Measurements from ENCODE around the gene LLGL2.

The LLGL2 gene

GRCh38 chr17:75595920-75596313 is 70.4 kb downstream of the LLGL2 start:
- H3K9ac ChIP-seq (ENCODE audit: low read length in 2 of 2) = no peak overlapping the region
- no peaks in the 10 kb centered on the region for H3K4me1 ChIP-seq (ENCODE audit: control insufficient read depth, insufficient read depth, low read length)
- H3K27me3 ChIP-seq (ENCODE audit: control insufficient read depth in 1 of 2, insufficient read depth in 2 of 2, low read length in 2 of 2) = no peaks in the 10 kb centered on the region
- no peaks in the 10 kb centered on the region for H3K9me3 ChIP-seq (ENCODE audit: control insufficient read depth in 2 of 2, low read length in 2 of 2)
- no peak overlapping the region for H3K4me3 ChIP-seq (ENCODE audit: low read length in 2 of 2)
- no peak overlapping the region for H3K27ac ChIP-seq (ENCODE audit: low read length)
- no peaks in the 10 kb centered on the region for H3K36me3 ChIP-seq (ENCODE audit: control insufficient read depth in 2 of 2, insufficient read depth in 2 of 2, low read length in 2 of 2)

DNA sequence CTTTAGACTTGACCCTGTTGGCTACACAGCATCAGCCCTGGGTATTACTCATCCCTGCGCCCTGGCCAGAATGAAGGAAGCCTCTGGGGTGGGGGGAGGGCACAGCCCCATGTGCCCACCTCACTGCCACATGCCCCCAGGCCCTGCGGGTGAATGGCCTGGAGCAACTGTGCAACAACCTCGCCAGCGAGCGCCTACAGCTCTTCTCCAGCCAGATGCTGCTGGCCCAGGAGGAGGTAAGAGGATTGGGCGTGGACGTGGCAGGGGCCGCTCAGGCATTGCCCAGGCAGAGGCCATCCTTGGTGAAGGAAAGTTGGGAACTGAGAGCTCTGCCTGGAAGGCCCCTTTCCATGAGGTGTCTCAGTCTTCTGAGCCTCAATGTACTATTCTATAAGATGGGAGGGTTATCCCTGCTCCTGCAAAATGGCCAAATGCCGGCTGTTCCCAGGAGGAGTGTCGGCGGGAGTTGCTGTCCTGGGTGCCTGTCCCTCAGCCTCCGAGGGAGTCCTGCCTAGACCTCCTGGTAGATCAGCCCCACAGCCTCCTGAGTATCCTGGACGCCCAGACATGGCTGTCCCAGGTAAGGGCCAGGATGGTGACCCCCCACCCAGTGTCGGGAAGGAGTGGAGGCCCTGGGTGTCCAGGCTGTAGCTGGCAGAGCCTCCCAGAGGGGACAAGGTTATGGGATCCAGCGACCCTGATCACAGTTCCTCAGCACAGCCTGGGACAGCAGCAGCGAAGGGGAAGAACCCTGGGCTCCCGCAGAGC is 71.0 kb downstream of the LLGL2 start:
- Histone ChIP-seq H3K27ac (ENCODE audit: low read length) (no peak overlapping the region), H3K4me3 (ENCODE audit: low read length in 2 of 2) (no peak overlapping the region), H3K9ac (ENCODE audit: low read length in 2 of 2) (no peak overlapping the region), H3K27me3 (ENCODE audit: control insufficient read depth in 1 of 2, insufficient read depth in 2 of 2, low read length in 2 of 2) (no peaks in the 10 kb centered on the region), H3K9me3 (ENCODE audit: control insufficient read depth in 2 of 2, low read length in 2 of 2) (no peaks in the 10 kb centered on the region), H3K36me3 (ENCODE audit: control insufficient read depth in 2 of 2, insufficient read depth in 2 of 2, low read length in 2 of 2) (no peaks in the 10 kb centered on the region), H3K4me1 (ENCODE audit: control insufficient read depth, insufficient read depth, low read length) (no peaks in the 10 kb centered on the region)

DNA sequence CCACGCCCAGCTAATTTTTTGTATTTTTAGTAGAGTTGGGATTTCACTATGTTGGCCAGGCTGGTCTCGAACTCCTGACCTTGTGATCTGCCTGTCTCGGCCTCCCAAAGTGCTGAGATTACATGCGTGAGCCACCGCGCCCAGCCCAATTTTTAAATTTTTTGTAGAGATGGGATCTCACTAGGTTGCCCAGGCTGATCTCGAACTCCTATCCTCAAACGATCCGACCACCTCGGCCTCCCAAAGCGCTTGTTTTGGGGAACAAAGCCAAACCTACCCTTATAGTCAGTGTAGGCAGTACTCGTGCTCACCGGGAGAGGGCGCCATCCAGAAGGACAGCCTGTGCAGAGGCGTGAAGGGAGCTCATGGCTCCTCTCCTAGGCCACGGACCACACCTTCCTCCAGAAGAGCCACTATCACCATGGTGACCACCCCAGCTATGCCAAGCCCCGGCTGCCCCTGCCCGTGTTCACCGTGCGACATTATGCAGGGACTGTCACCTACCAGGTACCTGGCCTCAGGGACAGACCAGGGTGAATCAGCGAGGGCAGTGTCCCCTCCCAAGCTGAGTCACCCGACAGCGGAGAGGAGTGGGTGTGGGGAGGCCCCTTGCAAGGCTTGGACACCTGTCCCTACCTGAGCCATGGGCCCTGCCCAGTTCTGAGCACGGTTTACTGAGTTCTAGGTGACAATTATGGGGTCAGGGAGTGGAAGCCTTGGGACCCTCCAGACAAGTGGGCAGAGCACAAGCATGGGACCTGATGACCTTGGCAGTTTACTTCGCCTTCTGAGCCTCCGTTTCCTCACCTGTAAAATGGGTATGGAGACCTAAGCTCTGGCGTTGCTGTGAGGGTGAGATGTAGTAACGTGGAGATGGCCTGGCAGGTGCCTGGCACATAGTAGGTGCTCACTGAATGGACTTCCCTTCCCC is 75.8 kb downstream of the LLGL2 start:
- Histone ChIP-seq H3K27ac (ENCODE audit: low read length) (no peak overlapping the region), H3K27me3 (ENCODE audit: control insufficient read depth in 1 of 2, insufficient read depth in 2 of 2, low read length in 2 of 2) (no peaks in the 10 kb centered on the region), H3K36me3 (ENCODE audit: control insufficient read depth in 2 of 2, insufficient read depth in 2 of 2, low read length in 2 of 2) (no peaks in the 10 kb centered on the region), H3K9me3 (ENCODE audit: control insufficient read depth in 2 of 2, low read length in 2 of 2) (no peaks in the 10 kb centered on the region), H3K4me1 (ENCODE audit: control insufficient read depth, insufficient read depth, low read length) (peaks cover 4% of the 10 kb centered on the region), H3K9ac (ENCODE audit: low read length in 2 of 2) (no peak overlapping the region), H3K4me3 (ENCODE audit: low read length in 2 of 2) (no peak overlapping the region)

- no peak overlapping the region for H3K27ac ChIP-seq (ENCODE audit: low read length)
- H3K27me3 ChIP-seq (ENCODE audit: control insufficient read depth in 1 of 2, insufficient read depth in 2 of 2, low read length in 2 of 2) = no peaks in the 10 kb centered on the region
- H3K36me3 ChIP-seq (ENCODE audit: control insufficient read depth in 2 of 2, insufficient read depth in 2 of 2, low read length in 2 of 2) = peaks cover 0 to 2% of the 10 kb centered on the region in 2 donors
- peaks cover 4% of the 10 kb centered on the region for H3K4me1 ChIP-seq (ENCODE audit: control insufficient read depth, insufficient read depth, low read length)
- H3K9ac ChIP-seq (ENCODE audit: low read length in 2 of 2) = no peak overlapping the region
- no peaks in the 10 kb centered on the region for H3K9me3 ChIP-seq (ENCODE audit: control insufficient read depth in 2 of 2, low read length in 2 of 2)
- H3K4me3 ChIP-seq (ENCODE audit: low read length in 2 of 2) = no peak overlapping the region
Observed at GRCh38 chr17:75602644-75603043, 77.1 kb downstream of the LLGL2 start.

DNA sequence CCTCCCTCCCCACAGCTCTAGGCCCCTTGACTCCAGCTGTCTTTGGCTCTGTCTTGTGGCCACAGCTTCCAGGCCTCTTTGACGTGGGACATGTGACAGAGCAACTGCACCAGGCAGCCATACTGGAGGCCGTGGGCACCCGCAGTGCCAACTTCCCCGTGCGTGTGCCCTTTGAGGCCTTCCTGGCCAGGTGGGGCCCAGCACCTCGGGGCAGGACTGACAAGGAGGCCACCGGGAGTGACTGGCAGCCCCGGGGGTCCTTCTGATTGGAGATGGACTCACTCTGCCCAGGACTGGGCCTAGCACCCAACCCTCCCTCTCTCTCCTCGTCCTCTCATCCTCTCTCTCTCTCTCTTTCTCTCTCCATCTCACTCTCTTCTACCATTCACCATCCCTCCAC is 77.6 kb downstream of the LLGL2 start:
- Histone ChIP-seq H3K9me3 (ENCODE audit: control insufficient read depth in 2 of 2, low read length in 2 of 2) (no peaks in the 10 kb centered on the region), H3K4me3 (ENCODE audit: low read length in 2 of 2) (no peak overlapping the region), H3K27ac (ENCODE audit: low read length) (no peak overlapping the region), H3K27me3 (ENCODE audit: control insufficient read depth in 1 of 2, insufficient read depth in 2 of 2, low read length in 2 of 2) (no peaks in the 10 kb centered on the region), H3K4me1 (ENCODE audit: control insufficient read depth, insufficient read depth, low read length) (peaks cover 4% of the 10 kb centered on the region), H3K9ac (ENCODE audit: low read length in 2 of 2) (no peak overlapping the region), H3K36me3 (ENCODE audit: control insufficient read depth in 2 of 2, insufficient read depth in 2 of 2, low read length in 2 of 2) (peaks cover 0 to 2% of the 10 kb centered on the region in 2 donors)

DNA sequence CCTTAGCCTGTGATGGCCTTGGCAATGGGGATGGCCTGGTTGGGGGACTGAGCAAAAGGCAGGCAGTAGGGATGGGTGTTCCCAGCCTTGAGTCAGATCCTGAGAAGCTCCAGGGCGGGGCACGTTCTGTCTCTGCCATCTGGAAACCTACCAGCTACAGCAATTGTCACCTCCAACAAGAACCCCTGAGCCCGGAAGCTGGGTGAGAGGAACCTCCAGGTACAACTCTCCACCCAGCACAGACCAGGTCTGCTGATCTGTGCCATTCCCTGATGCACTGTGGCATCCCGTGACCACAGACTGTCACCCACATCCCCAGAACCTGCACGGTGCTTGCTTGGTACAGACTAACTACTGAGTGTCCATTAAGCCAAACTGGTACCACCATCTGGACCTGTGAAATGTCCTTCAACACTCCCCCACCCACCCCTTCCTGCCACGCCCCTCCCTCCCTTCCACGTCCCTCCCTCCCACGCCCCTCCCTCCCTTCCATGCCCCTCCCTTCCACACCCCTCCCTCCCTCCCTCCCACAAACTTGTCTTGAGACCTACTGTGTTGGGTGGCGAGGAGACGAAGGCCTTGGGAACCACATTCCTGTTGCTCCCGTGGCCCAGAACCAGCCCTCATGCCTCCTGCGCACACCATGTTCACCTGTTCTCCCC is 78.7 kb downstream of the LLGL2 start:
- Histone ChIP-seq H3K4me1 (ENCODE audit: control insufficient read depth, insufficient read depth, low read length) (peaks cover 4% of the 10 kb centered on the region), H3K36me3 (ENCODE audit: control insufficient read depth in 2 of 2, insufficient read depth in 2 of 2, low read length in 2 of 2) (peaks cover 0 to 2% of the 10 kb centered on the region in 2 donors), H3K9ac (ENCODE audit: low read length in 2 of 2) (no peak overlapping the region), H3K9me3 (ENCODE audit: control insufficient read depth in 2 of 2, low read length in 2 of 2) (no peaks in the 10 kb centered on the region), H3K4me3 (ENCODE audit: low read length in 2 of 2) (no peak overlapping the region), H3K27me3 (ENCODE audit: control insufficient read depth in 1 of 2, insufficient read depth in 2 of 2, low read length in 2 of 2) (no peaks in the 10 kb centered on the region), H3K27ac (ENCODE audit: low read length) (no peak overlapping the region)

DNA sequence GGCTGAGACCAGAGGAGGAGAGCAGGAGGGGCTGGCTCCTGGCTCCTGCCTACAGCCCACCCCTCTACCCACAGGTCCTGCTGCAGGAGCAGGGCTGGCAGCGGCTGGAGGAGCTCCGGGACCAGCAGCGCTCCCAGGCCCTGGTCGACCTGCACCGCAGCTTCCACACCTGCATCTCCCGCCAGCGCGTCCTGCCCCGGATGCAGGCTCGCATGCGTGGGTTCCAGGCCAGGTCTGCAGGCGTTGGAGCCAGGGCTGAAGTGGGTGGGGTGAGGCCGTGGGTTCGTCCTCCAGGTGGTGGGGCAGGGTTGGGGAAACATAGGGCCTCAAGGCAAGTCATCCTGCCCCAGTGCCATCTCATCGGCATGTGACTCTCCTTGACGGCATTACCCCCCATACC is 80.3 kb downstream of the LLGL2 start:
- Histone ChIP-seq H3K4me1 (ENCODE audit: control insufficient read depth, insufficient read depth, low read length) (peaks cover 4% of the 10 kb centered on the region), H3K4me3 (ENCODE audit: low read length in 2 of 2) (no peak overlapping the region), H3K36me3 (ENCODE audit: control insufficient read depth in 2 of 2, insufficient read depth in 2 of 2, low read length in 2 of 2) (peaks cover 0 to 2% of the 10 kb centered on the region in 2 donors), H3K27ac (ENCODE audit: low read length) (no peak overlapping the region), H3K27me3 (ENCODE audit: control insufficient read depth in 1 of 2, insufficient read depth in 2 of 2, low read length in 2 of 2) (no peaks in the 10 kb centered on the region), H3K9ac (ENCODE audit: low read length in 2 of 2) (no peak overlapping the region), H3K9me3 (ENCODE audit: control insufficient read depth in 2 of 2, low read length in 2 of 2) (no peaks in the 10 kb centered on the region)

DNA sequence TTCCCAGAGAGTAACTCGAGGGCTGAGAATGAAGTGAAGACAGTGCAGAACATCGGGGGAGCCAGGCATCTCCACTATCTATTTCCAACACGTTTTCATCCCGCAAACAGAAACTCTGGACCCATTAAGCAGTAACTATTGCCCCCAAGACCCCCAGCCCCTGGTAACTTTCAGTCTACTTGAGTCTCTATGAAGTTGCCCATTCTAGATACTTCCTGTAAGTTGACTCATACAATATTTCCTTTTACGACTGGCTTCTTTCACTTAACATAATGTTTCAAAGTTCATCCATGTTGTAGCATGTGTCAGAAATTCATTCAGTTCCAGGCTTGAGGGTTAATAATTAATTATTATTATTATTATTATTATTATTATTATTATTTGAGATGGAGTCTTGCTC is 81.6 kb downstream of the LLGL2 start:
- Histone ChIP-seq H3K9ac (ENCODE audit: low read length in 2 of 2) (no peak overlapping the region), H3K36me3 (ENCODE audit: control insufficient read depth in 2 of 2, insufficient read depth in 2 of 2, low read length in 2 of 2) (peaks cover 1 to 2% of the 10 kb centered on the region in 2 donors), H3K27ac (ENCODE audit: low read length) (no peak overlapping the region), H3K27me3 (ENCODE audit: control insufficient read depth in 1 of 2, insufficient read depth in 2 of 2, low read length in 2 of 2) (no peaks in the 10 kb centered on the region), H3K4me1 (ENCODE audit: control insufficient read depth, insufficient read depth, low read length) (peaks cover 4% of the 10 kb centered on the region), H3K9me3 (ENCODE audit: control insufficient read depth in 2 of 2, low read length in 2 of 2) (no peaks in the 10 kb centered on the region), H3K4me3 (ENCODE audit: low read length in 2 of 2) (no peak overlapping the region)

DNA sequence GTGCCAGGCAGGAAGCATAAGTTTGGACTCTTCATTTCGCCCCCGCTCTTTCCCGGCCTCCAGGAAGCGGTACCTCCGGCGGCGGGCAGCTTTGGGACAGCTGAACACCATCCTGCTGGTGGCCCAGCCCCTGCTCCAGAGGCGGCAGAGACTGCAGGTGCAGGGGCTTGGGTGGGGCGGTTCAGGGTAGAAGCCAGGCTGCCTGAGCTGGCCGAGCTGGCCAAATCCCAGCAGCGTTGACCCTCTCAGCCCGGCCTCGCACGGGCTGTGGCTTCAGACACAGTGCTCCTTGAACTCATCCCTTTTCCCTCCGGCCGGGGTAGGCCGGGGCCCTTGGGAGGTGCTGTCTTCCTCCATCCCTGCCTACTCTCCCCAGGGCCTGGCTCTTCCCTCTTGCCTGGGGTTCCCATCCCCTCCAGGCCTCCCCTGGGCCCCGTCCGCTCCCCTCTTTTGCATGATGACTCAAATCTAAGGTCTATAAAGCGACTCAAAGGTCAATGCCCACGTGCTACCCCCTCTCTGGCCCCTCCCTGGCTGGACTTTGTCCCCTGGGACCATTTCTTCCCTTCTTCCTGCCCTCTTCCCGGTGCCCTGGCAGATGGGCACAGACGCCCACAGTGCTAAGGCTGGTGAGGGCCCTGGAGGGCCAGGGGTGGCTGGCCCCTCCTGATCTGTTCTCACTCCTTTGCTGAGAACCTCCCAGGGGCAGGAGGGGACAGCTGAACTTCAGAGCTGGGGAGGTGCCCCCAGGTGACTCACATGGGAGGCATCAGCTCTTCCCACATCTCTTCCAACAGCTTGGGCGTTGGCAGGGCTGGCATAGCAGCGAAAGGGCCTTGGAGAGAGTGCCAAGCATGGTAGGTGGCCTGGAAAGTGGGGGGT is 84.8 kb downstream of the LLGL2 start:
- Histone ChIP-seq H3K27me3 (ENCODE audit: control insufficient read depth in 1 of 2, insufficient read depth in 2 of 2, low read length in 2 of 2) (no peaks in the 10 kb centered on the region), H3K9ac (ENCODE audit: low read length in 2 of 2) (no peak overlapping the region), H3K27ac (ENCODE audit: low read length) (no peak overlapping the region), H3K9me3 (ENCODE audit: control insufficient read depth in 2 of 2, low read length in 2 of 2) (no peaks in the 10 kb centered on the region), H3K36me3 (ENCODE audit: control insufficient read depth in 2 of 2, insufficient read depth in 2 of 2, low read length in 2 of 2) (peaks cover 3 to 5% of the 10 kb centered on the region in 2 donors), H3K4me3 (ENCODE audit: low read length in 2 of 2) (no peak overlapping the region), H3K4me1 (ENCODE audit: control insufficient read depth, insufficient read depth, low read length) (no peaks in the 10 kb centered on the region)

DNA sequence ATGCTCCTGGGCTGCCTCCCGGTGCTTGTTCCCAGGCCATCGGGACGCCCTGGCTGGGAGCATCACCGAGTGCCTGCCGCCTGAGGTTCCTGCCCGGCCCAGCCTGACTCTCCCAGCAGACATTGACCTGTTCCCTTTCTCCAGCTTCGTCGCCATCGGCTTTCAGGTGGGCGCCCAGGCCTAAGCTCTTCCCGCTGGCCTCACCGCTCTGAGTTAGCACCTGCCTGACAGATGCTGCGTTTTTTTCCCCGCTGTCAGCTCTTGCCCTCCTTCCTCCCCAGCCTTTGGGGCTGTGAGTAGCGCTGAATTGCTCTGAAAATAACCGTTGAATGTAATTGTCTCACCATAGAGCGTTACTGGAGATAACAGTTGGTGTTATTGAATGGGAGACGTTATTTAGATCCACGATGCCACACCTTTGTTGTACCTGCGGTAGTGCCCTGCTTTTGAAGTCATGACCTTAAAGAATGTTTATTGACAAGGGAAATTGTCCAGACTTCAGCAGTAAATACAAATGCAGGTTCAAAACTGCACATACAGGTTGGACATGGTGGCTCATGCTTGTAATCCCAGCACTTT is 86.4 kb downstream of the LLGL2 start:
- H3K36me3 ChIP-seq (ENCODE audit: control insufficient read depth in 2 of 2, insufficient read depth in 2 of 2, low read length in 2 of 2) = peaks cover 3 to 4% of the 10 kb centered on the region in 2 donors
- H3K27me3 ChIP-seq (ENCODE audit: control insufficient read depth in 1 of 2, insufficient read depth in 2 of 2, low read length in 2 of 2) = no peaks in the 10 kb centered on the region
- no peaks in the 10 kb centered on the region for H3K4me1 ChIP-seq (ENCODE audit: control insufficient read depth, insufficient read depth, low read length)
- no peak overlapping the region for H3K9ac ChIP-seq (ENCODE audit: low read length in 2 of 2)
- no peak overlapping the region for H3K4me3 ChIP-seq (ENCODE audit: low read length in 2 of 2)
- H3K27ac ChIP-seq (ENCODE audit: low read length) = no peak overlapping the region
- H3K9me3 ChIP-seq (ENCODE audit: control insufficient read depth in 2 of 2, low read length in 2 of 2) = no peaks in the 10 kb centered on the region

Measured in stomach smooth muscle (tissue), 2 donors.